Neural cell (in vitro differentiated cells): ENCODE measurements around the gene GDPD5. TPM values are rescaled to one million over a fixed set of nuclear protein-coding genes. Genes with fewer than 3 reads are reported as not detected.

Experiments used
- H2AFZ ChIP-seq: fragments of 200-600, 300-800 bp; sonication (generic), shearing (Covaris generic); 2 replicates; pipeline ENCODE4 v1.6.0; 2014; ENCODE audit warnings: low read depth, mild to moderate bottlenecking, antibody characterized with exemption, low read length, moderate library complexity
- H3F3A ChIP-seq: fragments of 200-600 bp; shearing (Covaris generic); 2 replicates; pipeline ENCODE4 v1.6.1; 2016; ENCODE audit warnings: mild to moderate bottlenecking, moderate library complexity, mixed read lengths, antibody characterized with exemption, low read length; ENCODE audit not compliant: insufficient read depth, poor library complexity, severe bottlenecking
- H3K27ac ChIP-seq: fragments of 200-600, 300-800 bp; sonication (generic), shearing (Covaris generic); 2 replicates; pipeline ENCODE4 v1.5.1; 2014; ENCODE audit warnings: mild to moderate bottlenecking, low read length, moderate library complexity
- H3K27me3 ChIP-seq: fragments of 300-800, 200-600 bp; sonication (generic), shearing (Covaris generic); 2 replicates; pipeline ENCODE4 v1.6.0; 2014; ENCODE audit warnings: mild to moderate bottlenecking, low read depth, low read length, moderate library complexity; ENCODE audit not compliant: insufficient read depth
- H3K36me3 ChIP-seq: fragments of 300-800, 200-600 bp; sonication (generic), shearing (Covaris generic); 2 replicates; pipeline ENCODE4 v1.5.1; 2014; ENCODE audit warnings: mild to moderate bottlenecking, antibody characterized with exemption, low read length, moderate library complexity; ENCODE audit not compliant: insufficient read depth
- H3K4me2 ChIP-seq: fragments of 300-800, 200-600 bp; sonication (generic), shearing (Covaris generic); 2 replicates; pipeline ENCODE4 v1.6.0; 2014; ENCODE audit warnings: mild to moderate bottlenecking, low read length
- H3K4me3 ChIP-seq: fragments of 300-800, 200-600 bp; sonication (generic), shearing (Covaris generic); 2 replicates; pipeline ENCODE4 v1.5.1; 2014; ENCODE audit warnings: mild to moderate bottlenecking, low read length, moderate library complexity
- H3K79me2 ChIP-seq: fragments of 200-600 bp; shearing (Covaris generic); replicated peaks from 2 replicates; pipeline ENCODE4 v1.6.0; 2014; ENCODE audit warnings: mild to moderate bottlenecking, low read length, moderate library complexity; ENCODE audit not compliant: insufficient read depth
- H3K9ac ChIP-seq: fragments of 300-800, 200-600 bp; sonication (generic), shearing (Covaris generic); 2 replicates; pipeline ENCODE4 v1.6.1; 2016; ENCODE audit warnings: mild to moderate bottlenecking, low read length, mixed read lengths
- H3K9me2 ChIP-seq: fragments of 200-600 bp; shearing (Covaris generic); 2 replicates; pipeline ENCODE4 v1.6.1; 2016; ENCODE audit warnings: mild to moderate bottlenecking, low read length, mixed read lengths; ENCODE audit not compliant: insufficient read depth
- H3K9me3 ChIP-seq: fragments of 200-600, 300-800 bp; sonication (generic), shearing (Covaris generic); 2 replicates; pipeline ENCODE4 v1.6.1; 2016; ENCODE audit warnings: mild to moderate bottlenecking, mixed run types, low read length, moderate library complexity, mixed read lengths
- H4K20me1 ChIP-seq: fragments of 200-600 bp; shearing (Covaris generic); 2 replicates; pipeline ENCODE4 v1.6.1; 2016; ENCODE audit warnings: mild to moderate bottlenecking, mixed run types; ENCODE audit not compliant: insufficient read depth
- EP300 ChIP-seq: fragments of 450-650 bp; conservative IDR thresholded peaks from 2 replicates; pipeline ENCODE4 v1.6.1; 2014; ENCODE audit warnings: antibody characterized with exemption, mild to moderate bottlenecking, moderate library complexity; ENCODE audit not compliant: poor library complexity, severe bottlenecking
- EZH2 ChIP-seq: fragments of 200-600, 300-800 bp; shearing (Covaris generic), sonication (generic); IDR thresholded peaks from 2 replicates; pipeline ENCODE4 v1.6.1; 2014; ENCODE audit warnings: antibody characterized with exemption, low read length, borderline replicate concordance, mild to moderate bottlenecking; ENCODE audit not compliant: insufficient read depth, poor library complexity, severe bottlenecking
- MXI1 ChIP-seq: fragments of 450-650 bp; conservative IDR thresholded peaks from 2 replicates; pipeline ENCODE4 v1.6.1; 2014; ENCODE audit warnings: antibody characterized with exemption, mild to moderate bottlenecking; ENCODE audit not compliant: poor library complexity, severe bottlenecking
- POLR2AphosphoS5 ChIP-seq: IDR thresholded peaks from 2 replicates; pipeline ENCODE4 v1.6.1; 2012
- RAD21 ChIP-seq: fragments of 450-650 bp; conservative IDR thresholded peaks from 2 replicates; pipeline ENCODE4 v1.6.1; 2014; ENCODE audit warnings: antibody characterized with exemption, mild to moderate bottlenecking, moderate library complexity
- REST ChIP-seq: IDR thresholded peaks from 2 replicates; pipeline ENCODE4 v1.6.1; 2012; ENCODE audit warnings: borderline replicate concordance
- SMC3 ChIP-seq: fragments of 450-650 bp; conservative IDR thresholded peaks from 2 replicates; pipeline ENCODE4 v1.6.1; 2014; ENCODE audit warnings: antibody characterized with exemption, mild to moderate bottlenecking, moderate library complexity; ENCODE audit not compliant: poor library complexity
- TAF1 ChIP-seq: IDR thresholded peaks from 2 replicates; pipeline ENCODE4 v1.6.1; 2012; ENCODE audit warnings: low read depth
- polyA plus RNA-seq: library from polyadenylated mRNA; depleted of rRNA; stranded (reverse); fragments of >200 nt; gene quantifications from 2 replicates; pipeline ENCODE4 v1.2.3, GENCODE V29; 2014
- TF ChIP-seq, protein P1 (sequence below): fragments of 450-650 bp; IDR thresholded peaks from 2 replicates; pipeline ENCODE4 v1.5.1; 2014; ENCODE audit warnings: antibody characterized with exemption, mild to moderate bottlenecking, moderate library complexity; ENCODE audit not compliant: poor library complexity, severe bottlenecking

Gene GDPD5
- polyA plus RNA-seq, 1 donor from 2014 or later: 19.2 TPM

- H3K4me3 ChIP-seq: no peak overlapping the region
- no peaks in the 10 kb centered on the region for H4K20me1 ChIP-seq
- H3F3A ChIP-seq: no peaks in the 10 kb centered on the region
- no peak overlapping the region for H3K4me2 ChIP-seq
- TF ChIP-seq SMC3 (no peak), POLR2AphosphoS5 (no peak), EZH2 (no peak), MXI1 (no peak), RAD21 (no peak), REST (no peak), TAF1 (no peak), EP300 (no peak)
- TF ChIP-seq, protein P1, sequence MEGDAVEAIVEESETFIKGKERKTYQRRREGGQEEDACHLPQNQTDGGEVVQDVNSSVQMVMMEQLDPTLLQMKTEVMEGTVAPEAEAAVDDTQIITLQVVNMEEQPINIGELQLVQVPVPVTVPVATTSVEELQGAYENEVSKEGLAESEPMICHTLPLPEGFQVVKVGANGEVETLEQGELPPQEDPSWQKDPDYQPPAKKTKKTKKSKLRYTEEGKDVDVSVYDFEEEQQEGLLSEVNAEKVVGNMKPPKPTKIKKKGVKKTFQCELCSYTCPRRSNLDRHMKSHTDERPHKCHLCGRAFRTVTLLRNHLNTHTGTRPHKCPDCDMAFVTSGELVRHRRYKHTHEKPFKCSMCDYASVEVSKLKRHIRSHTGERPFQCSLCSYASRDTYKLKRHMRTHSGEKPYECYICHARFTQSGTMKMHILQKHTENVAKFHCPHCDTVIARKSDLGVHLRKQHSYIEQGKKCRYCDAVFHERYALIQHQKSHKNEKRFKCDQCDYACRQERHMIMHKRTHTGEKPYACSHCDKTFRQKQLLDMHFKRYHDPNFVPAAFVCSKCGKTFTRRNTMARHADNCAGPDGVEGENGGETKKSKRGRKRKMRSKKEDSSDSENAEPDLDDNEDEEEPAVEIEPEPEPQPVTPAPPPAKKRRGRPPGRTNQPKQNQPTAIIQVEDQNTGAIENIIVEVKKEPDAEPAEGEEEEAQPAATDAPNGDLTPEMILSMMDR: no peak
- H3K36me3 ChIP-seq: no peaks in the 10 kb centered on the region
- no peaks in the 10 kb centered on the region for H3K9me3 ChIP-seq
- H3K27me3 ChIP-seq: no peaks in the 10 kb centered on the region
- no peaks in the 10 kb centered on the region for H3K79me2 ChIP-seq
- H2AFZ ChIP-seq: no peak overlapping the region
- H3K9ac ChIP-seq: no peak overlapping the region
- H3K27ac ChIP-seq: no peak overlapping the region
- H3K9me2 ChIP-seq: no peaks in the 10 kb centered on the region
Measured at GRCh38 chr11:75490221-75491181, 35.2 kb downstream of the GDPD5 start.

GRCh38 chr11:75487365-75487764 is 38.4 kb downstream of the GDPD5 start:
- no peak overlapping the region for H2AFZ ChIP-seq
- TF ChIP-seq POLR2AphosphoS5 (no peak), EP300 (no peak), REST (no peak), TAF1 (no peak), SMC3 (no peak), RAD21 (no peak), MXI1 (no peak), EZH2 (no peak)
- TF ChIP-seq, protein P1: no peak
- no peaks in the 10 kb centered on the region for H4K20me1 ChIP-seq
- no peak overlapping the region for H3K27ac ChIP-seq
- no peaks in the 10 kb centered on the region for H3K9me2 ChIP-seq
- H3K4me3 ChIP-seq: no peak overlapping the region
- H3K79me2 ChIP-seq: no peaks in the 10 kb centered on the region
- no peaks in the 10 kb centered on the region for H3K9me3 ChIP-seq
- H3F3A ChIP-seq: no peaks in the 10 kb centered on the region
- no peak overlapping the region for H3K4me2 ChIP-seq
- H3K9ac ChIP-seq: no peak overlapping the region
- no peaks in the 10 kb centered on the region for H3K27me3 ChIP-seq
- H3K36me3 ChIP-seq: no peaks in the 10 kb centered on the region
